Calu3 (cell line): ENCODE data around the gene NRP1. TPM values are rescaled to one million over a fixed set of nuclear protein-coding genes. Genes with fewer than 3 reads are reported as not detected.

Source experiments
- BruUV-seq: library from RNA; stranded (reverse); fragments of 400-500 nt; replicated peaks from 2 replicates; lab custom pipeline; 2021; lab: Mats Ljungman, UMichigan
- CTCF ChIA-PET: fragments of 300-600 bp; sonication (Branson Sonifier 250); formaldehyde crosslinking; loops from one replicate; lab custom pipeline; 2022; ENCODE audit warnings: antibody characterized with exemption; lab: Charles Lee
- DNase-seq: peaks from one replicate; pipeline ENCODE4 v3.0.0; 2022
- H3K27ac Mint-ChIP-seq: one replicate; pipeline ENCODE4 v1.8.0; 2022; ENCODE audit warnings: mixed read lengths; ENCODE audit not compliant: unreplicated experiment
- H3K27me3 Mint-ChIP-seq: one replicate; pipeline ENCODE4 v1.8.0; 2022; ENCODE audit warnings: mixed read lengths; ENCODE audit not compliant: unreplicated experiment
- H3K36me3 Mint-ChIP-seq: one replicate; pipeline ENCODE4 v1.8.0; 2022; ENCODE audit warnings: mild to moderate bottlenecking, moderate library complexity, mixed read lengths; ENCODE audit not compliant: insufficient read depth, unreplicated experiment
- H3K4me1 Mint-ChIP-seq: one replicate; pipeline ENCODE4 v1.8.0; 2022; ENCODE audit warnings: mild to moderate bottlenecking, low read depth, mixed read lengths; ENCODE audit not compliant: unreplicated experiment
- H3K4me3 Mint-ChIP-seq: one replicate; pipeline ENCODE4 v1.8.0; 2022; ENCODE audit warnings: mild to moderate bottlenecking, low read depth, moderate library complexity, mixed read lengths; ENCODE audit not compliant: unreplicated experiment
- H3K9me3 Mint-ChIP-seq: one replicate; pipeline ENCODE4 v1.8.0; 2022; ENCODE audit warnings: low read depth, mixed read lengths; ENCODE audit not compliant: unreplicated experiment
- intact Hi-C: fragments of 100-400 bp; cut with micrococcal nuclease; formaldehyde crosslinking; loops from one replicate; pipeline ENCODE4 v1.10.0; 2022; ENCODE audit not compliant: unreplicated experiment
- total RNA-seq: library from RNA; stranded (reverse); gene quantifications from 2 replicates; pipeline ENCODE4 v1.2.3, GENCODE V29; 2022
- TF ChIP-seq, protein P1 (sequence below): fragments of 200-600 bp; IDR thresholded peaks from one replicate; pipeline ENCODE4 v1.8.0; 2022; ENCODE audit warnings: antibody characterized with exemption; ENCODE audit not compliant: unreplicated experiment

Gene NRP1
- total RNA-seq, 1 experiment from 2014 or later: 96.3 TPM

DNA sequence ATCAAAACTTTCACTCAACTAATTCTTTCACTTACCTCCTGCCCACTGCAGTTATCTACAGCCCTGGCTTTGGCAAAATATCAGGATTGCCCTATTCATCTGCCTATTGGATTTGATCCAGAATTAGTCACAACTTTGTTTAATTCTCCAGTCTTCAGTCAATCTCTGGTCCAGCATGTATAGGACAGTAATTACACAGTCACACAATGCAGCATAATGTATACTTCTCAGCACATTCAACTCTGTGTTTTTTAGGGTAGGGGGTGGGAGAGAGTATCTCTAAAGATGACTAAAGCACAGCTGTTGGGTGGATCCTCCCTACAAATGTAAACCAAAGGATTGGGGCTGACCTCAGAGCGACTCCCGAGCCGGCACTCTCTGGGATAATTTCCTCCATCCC, 17.7 kb upstream of the NRP1 start:
- no peaks in the 10 kb centered on the region for H3K9me3 Mint-ChIP-seq
- DNase-seq: no peak
- intact Hi-C loops: no loop called here
- no peak overlapping the region for H3K4me3 Mint-ChIP-seq
- no peak overlapping the region for H3K27ac Mint-ChIP-seq
- H3K27me3 Mint-ChIP-seq: no peaks in the 10 kb centered on the region
- TF ChIP-seq, protein P1, sequence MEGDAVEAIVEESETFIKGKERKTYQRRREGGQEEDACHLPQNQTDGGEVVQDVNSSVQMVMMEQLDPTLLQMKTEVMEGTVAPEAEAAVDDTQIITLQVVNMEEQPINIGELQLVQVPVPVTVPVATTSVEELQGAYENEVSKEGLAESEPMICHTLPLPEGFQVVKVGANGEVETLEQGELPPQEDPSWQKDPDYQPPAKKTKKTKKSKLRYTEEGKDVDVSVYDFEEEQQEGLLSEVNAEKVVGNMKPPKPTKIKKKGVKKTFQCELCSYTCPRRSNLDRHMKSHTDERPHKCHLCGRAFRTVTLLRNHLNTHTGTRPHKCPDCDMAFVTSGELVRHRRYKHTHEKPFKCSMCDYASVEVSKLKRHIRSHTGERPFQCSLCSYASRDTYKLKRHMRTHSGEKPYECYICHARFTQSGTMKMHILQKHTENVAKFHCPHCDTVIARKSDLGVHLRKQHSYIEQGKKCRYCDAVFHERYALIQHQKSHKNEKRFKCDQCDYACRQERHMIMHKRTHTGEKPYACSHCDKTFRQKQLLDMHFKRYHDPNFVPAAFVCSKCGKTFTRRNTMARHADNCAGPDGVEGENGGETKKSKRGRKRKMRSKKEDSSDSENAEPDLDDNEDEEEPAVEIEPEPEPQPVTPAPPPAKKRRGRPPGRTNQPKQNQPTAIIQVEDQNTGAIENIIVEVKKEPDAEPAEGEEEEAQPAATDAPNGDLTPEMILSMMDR: no peak
- H3K4me1 Mint-ChIP-seq: peaks cover 11% of the 10 kb centered on the region
- CTCF ChIA-PET: no interaction called here
- no peaks in the 10 kb centered on the region for H3K36me3 Mint-ChIP-seq
- BruUV-seq: no TSS peak

- Mint-ChIP-seq H3K27me3 (no peaks in the 10 kb centered on the region), H3K36me3 (no peaks in the 10 kb centered on the region), H3K4me1 (peaks cover 11% of the 10 kb centered on the region), H3K9me3 (no peaks in the 10 kb centered on the region), H3K4me3 (no peak overlapping the region), H3K27ac (no peak overlapping the region)
- CTCF ChIA-PET: no interaction called here
- no peak for DNase-seq
- TF ChIP-seq, protein P1: no peak
- intact Hi-C loops: no loop called here
- BruUV-seq: no TSS peak
Observed at GRCh38 chr10:33350041-33350440, 15.6 kb upstream of the NRP1 start.

DNA sequence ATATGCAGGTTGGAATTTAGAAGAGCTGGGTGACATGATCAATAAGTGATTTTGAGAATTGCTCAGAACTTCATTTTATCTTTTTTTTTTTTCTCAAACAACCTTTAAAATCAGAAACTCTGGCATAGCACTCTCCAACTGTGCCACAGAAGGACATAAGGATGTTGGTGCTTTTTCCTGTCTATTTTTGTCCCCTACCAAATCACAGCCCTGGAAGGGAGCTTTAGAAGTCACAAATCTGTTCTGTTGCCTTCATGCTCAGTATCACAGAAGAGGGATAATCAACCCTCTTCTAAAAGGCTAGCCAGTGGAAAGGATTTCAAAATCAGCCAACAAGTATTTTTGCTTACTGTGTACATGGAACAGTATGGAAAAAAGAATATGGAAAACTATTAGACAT, 14.8 kb upstream of the NRP1 start:
- no peak overlapping the region for H3K4me3 Mint-ChIP-seq
- no peak overlapping the region for H3K27ac Mint-ChIP-seq
- CTCF ChIA-PET: interaction anchor here (1.4 kb wide), 1 partner anchor 14 kb away, joined by 5 read pairs; the partner anchor contains the start of gene NRP1
- no peaks in the 10 kb centered on the region for H3K27me3 Mint-ChIP-seq
- TF ChIP-seq, protein P1: no peak
- H3K4me1 Mint-ChIP-seq: peaks cover 11% of the 10 kb centered on the region
- H3K36me3 Mint-ChIP-seq: no peaks in the 10 kb centered on the region
- BruUV-seq: no TSS peak
- intact Hi-C loops: no loop called here
- DNase-seq: no peak
- H3K9me3 Mint-ChIP-seq: peaks cover 5% of the 10 kb centered on the region

DNA sequence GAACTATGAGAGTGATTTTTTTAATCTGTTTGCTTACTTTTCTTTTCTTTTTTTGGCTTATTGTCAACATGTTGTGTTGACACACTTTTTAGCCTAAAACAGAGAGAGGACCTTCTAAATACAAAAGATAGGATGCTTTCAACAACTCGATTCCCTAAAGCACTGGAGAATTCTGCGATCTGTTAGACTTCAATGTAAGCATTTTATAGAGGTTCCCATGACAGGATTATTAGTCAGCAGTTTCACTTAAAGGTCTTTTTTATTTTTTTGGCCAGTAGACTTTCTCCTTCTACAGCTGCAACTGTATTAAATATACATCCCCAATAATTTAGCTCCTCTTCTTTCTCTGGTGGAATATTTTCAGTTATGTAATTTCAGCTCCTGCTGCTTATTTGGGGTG, 12.7 kb upstream of the NRP1 start:
- Mint-ChIP-seq H3K27ac (no peak overlapping the region), H3K36me3 (no peaks in the 10 kb centered on the region), H3K4me3 (no peak overlapping the region), H3K4me1 (peaks cover 17% of the 10 kb centered on the region), H3K27me3 (no peaks in the 10 kb centered on the region), H3K9me3 (peaks cover 5% of the 10 kb centered on the region)
- intact Hi-C loops: no loop called here
- TF ChIP-seq, protein P1: no peak
- CTCF ChIA-PET: no interaction called here
- BruUV-seq: no TSS peak
- no peak for DNase-seq
